Ovary (tissue), 9 donors: ENCODE results near the gene PTPRJ. TPM values are rescaled to one million over a fixed set of nuclear protein-coding genes. Genes with fewer than 3 reads are reported as not detected.
"Not testable (repeated sequence)": the region's sequence is repeated elsewhere in the genome, so short reads cannot be mapped to it uniquely, and the experiment has no call there.

Experiments used
- DNase-seq, 5 donors: peaks; one replicate each; pipeline ENCODE4 v3.0.0-alpha.2; 2019 to 2020
- H3K27ac ChIP-seq, 2 donors: fragments of 200-600 bp; one replicate each; pipeline versions ENCODE4 v1.5.1 to v1.8.0; 2019 to 2022
- H3K27me3 ChIP-seq: fragments of 200-600 bp; one replicate; pipeline ENCODE4 v1.8.0; 2022
- H3K36me3 ChIP-seq: fragments of 200-600 bp; sonication (generic); one replicate; pipeline ENCODE4 v1.5.1; 2019
- H3K4me1 ChIP-seq: one replicate; pipeline ENCODE4 v1.8.1; 2013; ENCODE audit warnings: mild to moderate bottlenecking, moderate library complexity; ENCODE audit not compliant: insufficient read depth
- H3K4me3 ChIP-seq: fragments of 200-600 bp; sonication (generic); one replicate; pipeline ENCODE4 v1.5.1; 2017
- H3K9me3 ChIP-seq, 2 donors: fragments of 200-600 bp in 1 of 2; sonication (generic) in 1 of 2; one replicate each; pipeline versions ENCODE4 v1.5.1 to v1.8.1; 2013 to 2019; ENCODE audit warnings: mild to moderate bottlenecking in 1 of 2, moderate library complexity in 1 of 2
- EP300 ChIP-seq: sonication (generic); formaldehyde crosslinking; IDR thresholded peaks from one replicate; pipeline ENCODE4 v1.6.1; 2017; ENCODE audit warnings: antibody characterized with exemption
- POLR2A ChIP-seq: fragments of 450-650 bp; IDR thresholded peaks from one replicate; pipeline ENCODE4 v1.6.1; 2017; ENCODE audit warnings: antibody characterized with exemption, mild to moderate bottlenecking, moderate library complexity
- WGBS, 3 donors: extraction: QIAGEN DNeasy Blood & Tissue Kit in 1 of 3; methylation state at CpG; one replicate each; pipeline versions ENCODE4 v1.1.5 to v1.1.7; 2013 to 2017; 5-methylcytosine and 5-hydroxymethylcytosine counted together
- intact Hi-C, 4 donors: fragments of 100-400 bp; cut with DNase I; formaldehyde crosslinking; loops; one replicate each; pipeline versions ENCODE4 v1.11.0 to v1.15.1; 2022 to 2023
- polyA plus RNA-seq, 2 donors: library from polyadenylated mRNA; stranded (reverse); fragments of 200-250 nt in 1 of 2; fragments of 350-450 nt in 1 of 2; fragmentation: Illumina TruSeq in 1 of 2; extraction: RNeasy Lipid Tissue Mini Kit (QIAGEN cat#74804) in 1 of 2; gene quantifications; one replicate each; pipeline ENCODE4 v1.2.3, GENCODE V29; 2013 to 2014
- total RNA-seq, 7 donors: library from RNA; depleted of rRNA in 2 of 7; stranded (reverse); fragments of >200 nt in 2 of 7; fragmentation: NEBNext Ultra II Directional in 3 of 7; extraction: Animal tissue kit (Norgen Biotek cat#: 25700) in 3 of 7; gene quantifications; one replicate each; pipeline versions ENCODE4 v1.1.0 to v1.2.4, GENCODE V29; 2016 to 2023
- TF ChIP-seq, protein P1 (sequence below), 3 donors: fragments of 450-650 bp in 2 of 3; fragments of 200-600 bp in 1 of 3; IDR thresholded peaks; one replicate each; pipeline versions ENCODE4 v1.5.1 to v1.8.0; 2016 to 2022; ENCODE audit warnings: antibody characterized with exemption in 3 of 3, mild to moderate bottlenecking in 1 of 3
- donor health status: DM: no; HTN: no; CAD: no; lungs with moderate emphysema.
- donor health status: DM: no; HTN: no; CAD: no.
- donor health status: Bipolar disorder and iron deficiency.
- donor health status: DM: yes; HTN: yes; CAD: no.
- donor health status: DM: no; HTN: no; CAD: no.
- donor health status: DM: yes; HTN: yes; CAD: no.

PTPRJ gene
- total and polyA plus RNA-seq, 9 donors, result 1.6 to 16.1 (median 5.5) TPM

- Histone ChIP-seq H3K4me3 (no peak overlapping the region), H3K4me1 (no peaks in the 10 kb centered on the region), H3K27ac (no peak overlapping the region), H3K9me3 (no peaks in the 10 kb centered on the region), H3K36me3 (no peaks in the 10 kb centered on the region), H3K27me3 (no peaks in the 10 kb centered on the region)
- intact Hi-C loops, result no loop called here
- TF ChIP-seq, protein P1, sequence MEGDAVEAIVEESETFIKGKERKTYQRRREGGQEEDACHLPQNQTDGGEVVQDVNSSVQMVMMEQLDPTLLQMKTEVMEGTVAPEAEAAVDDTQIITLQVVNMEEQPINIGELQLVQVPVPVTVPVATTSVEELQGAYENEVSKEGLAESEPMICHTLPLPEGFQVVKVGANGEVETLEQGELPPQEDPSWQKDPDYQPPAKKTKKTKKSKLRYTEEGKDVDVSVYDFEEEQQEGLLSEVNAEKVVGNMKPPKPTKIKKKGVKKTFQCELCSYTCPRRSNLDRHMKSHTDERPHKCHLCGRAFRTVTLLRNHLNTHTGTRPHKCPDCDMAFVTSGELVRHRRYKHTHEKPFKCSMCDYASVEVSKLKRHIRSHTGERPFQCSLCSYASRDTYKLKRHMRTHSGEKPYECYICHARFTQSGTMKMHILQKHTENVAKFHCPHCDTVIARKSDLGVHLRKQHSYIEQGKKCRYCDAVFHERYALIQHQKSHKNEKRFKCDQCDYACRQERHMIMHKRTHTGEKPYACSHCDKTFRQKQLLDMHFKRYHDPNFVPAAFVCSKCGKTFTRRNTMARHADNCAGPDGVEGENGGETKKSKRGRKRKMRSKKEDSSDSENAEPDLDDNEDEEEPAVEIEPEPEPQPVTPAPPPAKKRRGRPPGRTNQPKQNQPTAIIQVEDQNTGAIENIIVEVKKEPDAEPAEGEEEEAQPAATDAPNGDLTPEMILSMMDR (IDR thresholded peaks at IDR 0.05), result no peak
- no peak for TF ChIP-seq EP300
- no peak for TF ChIP-seq POLR2A
- 46 to 56% (median 53%) methylated on average over 10 of the region's 10 CpGs for WGBS, 3 donors
- peak; percentile 58 to 75 (median 64) for DNase-seq
Observed at GRCh38 chr11:47946682-47947559, 33.4 kb upstream of the PTPRJ start.

GRCh38 chr11:47948137-47948536, 32.2 kb upstream of the PTPRJ start:
- Histone ChIP-seq H3K27ac (no peak overlapping the region), H3K4me1 (no peaks in the 10 kb centered on the region), H3K9me3 (no peaks in the 10 kb centered on the region), H3K36me3 (no peaks in the 10 kb centered on the region), H3K4me3 (no peak overlapping the region), H3K27me3 (no peaks in the 10 kb centered on the region)
- WGBS, 3 donors, result 45 to 53% (median 53%) methylated on average over 3 of the region's 3 CpGs
- DNase-seq, result no peak
- TF ChIP-seq POLR2A (no peak), EP300 (no peak)
- TF ChIP-seq, protein P1 (IDR thresholded peaks at IDR 0.05), result no peak
- intact Hi-C loops, result no loop called here

- H3K9me3 ChIP-seq, H3K4me3 ChIP-seq, H3K27me3 ChIP-seq, H3K27ac ChIP-seq, H3K36me3 ChIP-seq, intact Hi-C loops, H3K4me1 ChIP-seq, DNase-seq: not testable (repeated sequence)
- 79 to 86% (median 84%) methylated on average over 9 of the region's 9 CpGs for WGBS, 3 donors
Observed at GRCh38 chr11:47949001-47949675, 31.2 kb upstream of the PTPRJ start.

DNA sequence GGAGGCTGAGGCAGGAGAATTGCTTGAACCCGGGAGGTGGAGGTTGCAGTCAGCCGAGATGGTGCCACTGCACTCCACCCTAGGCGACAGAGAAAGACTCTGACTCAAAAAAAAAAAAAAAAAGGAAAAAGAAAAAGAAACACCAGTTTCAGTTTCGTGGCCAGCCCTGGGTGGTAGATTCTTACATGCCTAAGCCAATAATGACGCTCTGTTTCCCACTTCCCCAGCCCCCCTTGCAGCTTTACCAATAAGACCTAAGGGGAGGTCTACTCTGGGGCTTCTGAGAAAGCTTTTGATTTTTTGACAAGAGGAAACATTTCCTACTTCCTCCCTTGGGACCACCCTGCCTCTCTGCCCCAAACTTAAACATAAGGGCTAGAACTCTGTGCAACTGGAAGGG, 30.0 kb upstream of the PTPRJ start:
- Histone ChIP-seq H3K27me3 (no peaks in the 10 kb centered on the region), H3K4me3 (no peak overlapping the region), H3K4me1 (no peaks in the 10 kb centered on the region), H3K27ac (no peak overlapping the region), H3K9me3 (no peaks in the 10 kb centered on the region), H3K36me3 (no peaks in the 10 kb centered on the region)
- DNase-seq, result no peak
- intact Hi-C loops, result no loop called here
- WGBS, 3 donors, result 64 to 74% (median 73%) methylated on average over 5 of the region's 5 CpGs
- no peak for TF ChIP-seq POLR2A
- TF ChIP-seq EP300, result no peak
- TF ChIP-seq, protein P1 (IDR thresholded peaks at IDR 0.05), result no peak

GRCh38 chr11:47951504-47951903, 28.9 kb upstream of the PTPRJ start:
- intact Hi-C loops, H3K27ac ChIP-seq, H3K4me1 ChIP-seq, DNase-seq, H3K36me3 ChIP-seq, H3K4me3 ChIP-seq, H3K9me3 ChIP-seq, H3K27me3 ChIP-seq: not testable (repeated sequence)
- WGBS, 3 donors, result 93 to 97% (median 94%) methylated on average over 12 of the region's 12 CpGs
